Body of pancreas (tissue), 4 donors: Measurements from ENCODE around the gene CFAP119. TPM values are rescaled to one million over a fixed set of nuclear protein-coding genes. Genes with fewer than 3 reads are reported as not detected.

Source experiments
- ATAC-seq: fragments of 150-250 bp; one replicate; pipeline ENCODE4 v1.9.1; 2016
- DNase-seq, 4 donors: peaks; one replicate each; pipeline ENCODE4 v3.0.0-alpha.2; 2019
- H3K27ac ChIP-seq, 4 donors: fragments of 200-600 bp; sonication (generic); 1 replicate in 3 of 4; 2 replicates in 1 of 4; pipeline versions ENCODE4 v1.5.1 to v1.6.1; 2016 to 2019; ENCODE audit warnings: mild to moderate bottlenecking in 1 of 4, mixed read lengths in 1 of 4, moderate library complexity in 1 of 4
- H3K27me3 ChIP-seq, 2 donors: fragments of 200-600 bp; sonication (generic); one replicate each; pipeline ENCODE4 v1.6.0; 2016; ENCODE audit warnings: mild to moderate bottlenecking in 1 of 2
- H3K36me3 ChIP-seq, 2 donors: fragments of 200-600 bp; sonication (generic); replicated peaks in 1 of 2; 2 replicates each; pipeline ENCODE4 v1.5.1; 2016; ENCODE audit warnings: low read depth in 2 of 2; ENCODE audit not compliant: insufficient read depth in 1 of 2
- H3K4me1 ChIP-seq: fragments of 200-600 bp; sonication (generic); one replicate; pipeline ENCODE4 v1.6.0; 2016
- H3K4me3 ChIP-seq, 2 donors: fragments of 200-600 bp; sonication (generic); 1 replicate in 1 of 2; 2 replicates in 1 of 2; pipeline ENCODE4 v1.5.1; 2016 to 2019
- H3K9me3 ChIP-seq, 3 donors: fragments of 200-600 bp; sonication (generic); 1 replicate in 2 of 3; 2 replicates in 1 of 3; pipeline ENCODE4 v1.5.1; 2016
- CTCF ChIP-seq, 7 experiments: fragments of 450-650 bp in 4 of 7; fragments of 200-600 bp in 3 of 7; sonication (generic) in 3 of 7; IDR thresholded peaks; one replicate each; pipeline ENCODE4 v1.5.1; 2016 to 2019; ENCODE audit warnings: antibody characterized with exemption in 7 of 7
- POLR2A ChIP-seq, 3 donors: fragments of 450-650 bp; IDR thresholded peaks; one replicate each; pipeline ENCODE4 v1.6.1; 2016; ENCODE audit warnings: antibody characterized with exemption in 3 of 3, mild to moderate bottlenecking in 2 of 3
- WGBS, 2 donors: methylation state at CpG; one replicate each; pipeline ENCODE4 v1.1.5; 2017; 5-methylcytosine and 5-hydroxymethylcytosine counted together
- intact Hi-C: fragments of 100-400 bp; cut with DNase I; formaldehyde crosslinking; loops from one replicate; pipeline ENCODE4 v1.15.1; 2023
- total RNA-seq, 2 donors: library from RNA; depleted of rRNA; stranded (reverse); fragments of >200 nt; gene quantifications; one replicate each; pipeline ENCODE4 v1.1.0, GENCODE V29; 2016

Gene CFAP119
- total RNA-seq, 2 donors from 2014 or later, result 1.6 to 28.0 TPM

DNA sequence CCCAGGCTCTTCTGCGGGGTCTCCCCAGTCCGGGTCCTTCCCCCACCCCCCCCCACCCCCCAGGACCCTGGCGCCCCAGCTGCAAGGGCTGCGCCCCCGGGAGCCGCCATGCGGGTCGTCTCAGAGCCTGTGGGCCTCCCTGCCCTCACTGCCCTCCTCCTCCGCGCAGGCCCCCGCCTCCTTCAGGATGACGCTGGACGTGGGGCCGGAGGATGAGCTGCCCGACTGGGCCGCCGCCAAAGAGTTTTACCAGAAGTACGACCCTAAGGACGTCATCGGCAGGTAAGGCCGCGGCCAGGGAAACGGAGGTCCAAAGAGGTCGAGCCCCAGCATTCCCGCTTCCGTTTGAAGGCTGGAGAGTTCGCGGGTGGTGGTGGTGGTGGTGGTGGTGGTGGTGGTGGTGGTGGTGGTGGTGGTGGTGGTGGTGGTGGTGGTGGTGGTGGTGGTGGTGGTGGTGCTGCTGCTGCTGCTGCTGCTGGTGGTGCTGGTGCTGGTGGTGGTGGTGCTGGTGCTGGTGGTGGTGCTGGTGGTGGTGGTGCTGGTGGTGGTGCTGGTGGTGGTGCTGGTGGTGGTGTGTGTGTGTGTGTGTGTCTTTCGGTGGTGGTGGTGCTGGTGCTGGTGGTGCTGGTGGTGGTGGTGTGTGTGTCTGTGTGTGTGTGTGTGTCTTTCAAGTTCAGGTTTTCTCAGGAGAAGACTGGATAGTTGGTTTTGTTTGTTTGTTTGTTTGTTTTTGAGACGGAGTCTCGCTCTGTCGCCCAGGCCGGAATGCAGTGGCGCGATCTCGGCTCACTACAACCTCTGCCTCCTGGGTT lies 13.0 kb downstream of the CFAP119 start:
- WGBS, 2 donors, result 10 to 28% methylated on average over 14 to 32 of the region's 36 CpGs
- intact Hi-C loops, result no loop called here
- peak overlapping the region in 3 of 4 donors; percentile 56 to 91 (median 81) for H3K27ac ChIP-seq
- peak overlapping the region; percentile 57 to 75 for H3K4me3 ChIP-seq
- TF ChIP-seq POLR2A (IDR thresholded peaks at IDR 0.05) (no peak), CTCF (IDR thresholded peaks at IDR 0.05) (no peak)
- no peaks in the 10 kb centered on the region for H3K9me3 ChIP-seq
- ATAC-seq, result no peak
- DNase-seq, result peak; percentile 35 to 48 (median 42)
- H3K27me3 ChIP-seq, result no peaks in the 10 kb centered on the region
- H3K4me1 ChIP-seq, result peaks cover 12% of the 10 kb centered on the region
- peaks cover 7 to 9% of the 10 kb centered on the region in 2 donors for H3K36me3 ChIP-seq

DNA sequence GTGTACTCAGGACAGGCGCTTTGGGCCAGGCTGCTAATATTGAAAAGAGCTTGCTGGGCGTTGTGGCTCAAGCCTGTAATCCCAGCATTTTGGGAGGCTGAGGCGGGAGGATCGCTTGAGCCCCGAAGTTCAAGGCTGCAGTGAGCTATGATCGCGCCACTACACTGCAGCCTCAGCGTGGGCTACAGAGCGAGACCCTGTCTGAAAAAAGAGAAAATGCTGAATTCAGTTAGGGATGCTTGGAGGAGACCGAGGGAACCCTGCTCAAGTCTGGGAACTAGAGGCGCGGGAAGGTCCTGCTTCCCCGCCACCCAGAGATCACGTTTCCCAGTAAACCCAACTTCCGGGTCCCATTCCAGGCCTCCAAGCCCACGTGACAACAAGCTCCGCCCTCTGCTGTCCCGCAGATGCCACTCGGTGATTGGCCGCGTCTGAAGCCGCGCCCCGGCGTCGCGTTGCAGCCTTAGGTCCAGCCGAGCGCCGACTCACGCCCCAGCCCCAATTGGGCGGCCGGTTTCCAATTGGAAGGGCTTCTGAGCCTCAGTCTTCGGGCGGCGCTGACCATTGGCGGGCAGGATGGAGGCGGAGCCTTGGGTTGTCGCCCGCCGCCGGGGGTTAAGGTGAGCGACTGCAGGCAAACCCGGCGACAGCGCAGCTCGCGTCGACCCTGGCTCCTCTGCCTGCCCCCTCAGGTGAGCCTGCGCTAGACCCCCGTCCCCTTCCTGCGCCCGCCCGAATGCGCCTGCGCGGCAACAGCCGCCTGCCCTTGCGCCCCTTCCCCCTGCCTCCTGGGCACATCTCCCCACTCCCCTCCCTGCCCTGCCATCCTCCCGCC lies 13.8 kb downstream of the CFAP119 start, which contains the start of gene PHKG2:
Gene PHKG2 (plus strand): TSS at position 627 of the 835 bp plus-strand sequence. CDS start 396 bp downstream, outside the sequence.
- TF ChIP-seq CTCF (IDR thresholded peaks at IDR 0.05) (peak in 1 of 7 experiments; percentile 7), POLR2A (IDR thresholded peaks at IDR 0.05) (peak; percentile 73 to 92 (median 85))
- Histone ChIP-seq H3K9me3 (no peaks in the 10 kb centered on the region), H3K4me3 (peak within 1 kb of the TSS; percentile 57 to 75), H3K27ac (peak within 1 kb of the TSS; percentile 56 to 91 (median 69)), H3K27me3 (no peaks in the 10 kb centered on the region), H3K4me1 (peaks cover 12% of the 10 kb centered on the region), H3K36me3 (peaks cover 4 to 7% of the 10 kb centered on the region in 2 donors)
- intact Hi-C loops, result no loop called here
- peak; percentile 99 for ATAC-seq
- 2 to 4% methylated on average over 15 to 59 of the region's 60 CpGs for WGBS, 2 donors
- peak; percentile 99 to 100 (median 100) for DNase-seq

- H3K4me1 ChIP-seq, result peaks cover 13% of the 10 kb centered on the region
- peaks cover 2 to 7% of the 10 kb centered on the region in 2 donors for H3K36me3 ChIP-seq
- no peaks in the 10 kb centered on the region for H3K27me3 ChIP-seq
- WGBS, 2 donors, result 26 to 29% methylated on average over 3 of the region's 3 CpGs
- TF ChIP-seq CTCF (IDR thresholded peaks at IDR 0.05) (no peak), POLR2A (IDR thresholded peaks at IDR 0.05) (no peak)
- ATAC-seq (no peak), DNase-seq (no peak)
- intact Hi-C loops, result no loop called here
- peak overlapping the region; percentile 40 to 91 (median 69) for H3K27ac ChIP-seq
- no peaks in the 10 kb centered on the region for H3K9me3 ChIP-seq
- H3K4me3 ChIP-seq, result no peak overlapping the region
These were observed 14.5 kb downstream of the CFAP119 start for GRCh38 chr16:30747331-30747730.

DNA sequence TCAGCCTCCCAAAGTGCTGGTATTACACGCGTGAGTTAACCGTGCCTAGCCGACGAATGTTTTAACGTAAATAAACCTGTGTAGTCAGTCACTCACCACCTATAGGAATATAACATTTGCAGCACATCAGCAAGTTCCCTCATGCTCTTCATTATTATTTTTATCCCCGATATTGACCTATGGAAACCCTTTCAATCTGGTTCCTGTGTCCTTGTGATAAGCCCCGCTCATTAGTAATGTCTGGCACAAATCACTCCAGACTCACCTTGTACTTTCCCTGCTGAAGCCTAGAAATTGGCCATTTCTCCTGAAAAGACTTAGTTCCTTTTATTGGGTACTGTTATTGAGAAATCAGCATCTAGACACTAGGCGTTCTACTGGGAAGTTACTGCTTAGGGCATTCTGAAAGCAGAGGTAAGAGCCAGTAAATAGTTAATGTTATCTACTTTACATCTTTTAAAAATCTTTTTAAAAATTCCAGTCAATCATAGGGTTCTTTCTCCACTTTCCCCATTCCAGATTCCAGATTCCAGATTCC lies 15.2 kb downstream of the CFAP119 start:
- peak overlapping the region in 2 of 4 donors; percentile 81 to 91 for H3K27ac ChIP-seq
- no peak for TF ChIP-seq CTCF (IDR thresholded peaks at IDR 0.05)
- no peak for TF ChIP-seq POLR2A (IDR thresholded peaks at IDR 0.05)

More for the DNA sequence above, 15.2 kb downstream of the CFAP119 start:
- DNase-seq (no peak), ATAC-seq (no peak)
- H3K36me3 ChIP-seq, result peaks cover 2 to 7% of the 10 kb centered on the region in 2 donors
- H3K27me3 ChIP-seq, result no peaks in the 10 kb centered on the region
- 60 to 62% methylated on average over 9 of the region's 9 CpGs for WGBS, 2 donors
- no peak overlapping the region for H3K4me3 ChIP-seq
- no peaks in the 10 kb centered on the region for H3K9me3 ChIP-seq
- intact Hi-C loops, result no loop called here
- H3K4me1 ChIP-seq, result peaks cover 20% of the 10 kb centered on the region
